ENCODE data around the gene ITPKC. TPM values are rescaled to one million over a fixed set of nuclear protein-coding genes. Genes with fewer than 3 reads are reported as not detected.

Gene ITPKC
- total and polyA plus RNA-seq, 9 of the 15 experiments (the other 6 are each of a cell fraction or from before 2014, with no cell fraction given), result 0.08 to 9.3 (median 5.8) TPM

GRCh38 chr19:40717325-40717879 lies 490 bp downstream of the ITPKC start (continued):
- TF ChIP-seq HINFP (tag; conservative IDR thresholded peaks at IDR 0.05; ENCODE audit: low read depth) (no peak), CBX8 (IDR thresholded peaks at IDR 0.05; ENCODE audit: borderline replicate concordance, extremely low read depth, low read depth, low read length, poor library complexity, severe bottlenecking) (no peak), SAFB (IDR thresholded peaks at IDR 0.05; ENCODE audit: borderline replicate concordance, low read depth, low read length) (no peak), MBD2 (IDR thresholded peaks at IDR 0.05; ENCODE audit: borderline replicate concordance, low read depth) (no peak), NR2C2 (CRISPR knock-in tag; IDR thresholded peaks at IDR 0.05) (no peak), NR2C2 (tag; IDR thresholded peaks at IDR 0.05) (peak; percentile 65; the same call in 1 of the 2 replicates), CHD2 (IDR thresholded peaks at IDR 0.05; ENCODE audit: low read depth, low read length) (no peak), SRSF3 (IDR thresholded peaks at IDR 0.05; ENCODE audit: insufficient read depth, low read length) (no peak), PURB (CRISPR knock-in tag; IDR thresholded peaks at IDR 0.05; ENCODE audit: low read depth) (no peak), FOXA1 (IDR thresholded peaks at IDR 0.05; ENCODE audit: borderline replicate concordance) (no peak), HMGN3 (IDR thresholded peaks at IDR 0.05; ENCODE audit: borderline replicate concordance, extremely low read depth, insufficient read length, low read depth, low read length) (peak; percentile 1), ZNF668 (CRISPR knock-in tag; IDR thresholded peaks at IDR 0.05) (no peak), DIDO1 (tag; IDR thresholded peaks at IDR 0.05; ENCODE audit: low read depth) (no peak), THAP7 (CRISPR knock-in tag; IDR thresholded peaks at IDR 0.05) (no peak), ATF4 (CRISPR knock-in tag; IDR thresholded peaks at IDR 0.05) (no peak)
- TF ChIP-seq, protein P1, sequence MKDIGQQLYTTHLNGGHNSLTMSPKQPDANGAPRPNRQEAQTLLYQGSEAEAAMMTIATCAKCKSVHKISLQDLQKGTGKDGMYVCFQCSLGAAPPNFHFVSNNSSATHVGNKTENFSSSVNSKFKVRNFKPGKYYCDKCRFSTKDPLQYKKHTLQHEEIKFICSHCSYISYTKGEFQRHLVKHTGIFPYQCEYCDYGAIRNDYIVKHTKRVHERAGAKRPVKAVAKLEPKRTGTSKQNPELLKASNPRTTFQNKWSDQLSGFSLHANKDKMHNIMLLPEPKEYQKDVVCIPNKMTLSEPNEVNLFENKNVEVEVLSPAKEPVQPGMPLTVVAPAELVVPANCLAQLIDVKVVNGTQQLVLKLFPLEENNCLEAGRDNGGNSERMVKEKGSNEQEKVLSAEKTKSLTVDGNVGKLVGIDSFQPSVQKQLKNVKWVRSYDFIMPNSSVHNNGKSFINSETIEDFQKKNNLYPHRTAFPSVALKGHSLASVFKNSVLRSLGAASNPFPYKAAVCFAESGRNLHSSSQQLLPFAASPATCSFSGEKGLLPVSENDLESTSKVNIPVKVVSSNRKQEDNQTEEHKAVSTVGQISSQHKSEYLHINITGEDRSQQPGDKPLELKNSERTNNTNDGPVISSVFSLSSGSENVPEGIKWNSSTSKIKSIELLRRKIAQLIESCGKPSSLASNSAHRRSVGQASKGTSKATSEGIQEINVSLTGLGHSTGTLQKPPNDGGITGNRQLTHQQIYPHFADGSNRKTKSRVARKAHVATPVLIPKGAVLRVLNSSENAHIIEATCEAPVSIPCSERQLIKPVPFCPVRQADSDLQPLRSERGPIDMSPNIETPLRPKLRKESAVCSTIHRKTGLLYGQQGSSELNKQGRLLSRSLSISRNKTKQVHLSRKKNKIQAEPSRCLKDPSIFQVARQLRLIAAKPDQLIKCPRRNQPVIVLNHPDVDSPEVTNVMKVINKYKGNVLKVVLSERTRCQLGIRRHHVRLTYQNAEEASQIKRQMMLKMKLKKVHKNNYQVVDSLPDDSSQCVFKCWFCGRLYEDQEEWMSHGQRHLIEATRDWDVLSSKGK (CRISPR knock-in tag; IDR thresholded peaks at IDR 0.05), result no peak
- TF ChIP-seq, protein P2, sequence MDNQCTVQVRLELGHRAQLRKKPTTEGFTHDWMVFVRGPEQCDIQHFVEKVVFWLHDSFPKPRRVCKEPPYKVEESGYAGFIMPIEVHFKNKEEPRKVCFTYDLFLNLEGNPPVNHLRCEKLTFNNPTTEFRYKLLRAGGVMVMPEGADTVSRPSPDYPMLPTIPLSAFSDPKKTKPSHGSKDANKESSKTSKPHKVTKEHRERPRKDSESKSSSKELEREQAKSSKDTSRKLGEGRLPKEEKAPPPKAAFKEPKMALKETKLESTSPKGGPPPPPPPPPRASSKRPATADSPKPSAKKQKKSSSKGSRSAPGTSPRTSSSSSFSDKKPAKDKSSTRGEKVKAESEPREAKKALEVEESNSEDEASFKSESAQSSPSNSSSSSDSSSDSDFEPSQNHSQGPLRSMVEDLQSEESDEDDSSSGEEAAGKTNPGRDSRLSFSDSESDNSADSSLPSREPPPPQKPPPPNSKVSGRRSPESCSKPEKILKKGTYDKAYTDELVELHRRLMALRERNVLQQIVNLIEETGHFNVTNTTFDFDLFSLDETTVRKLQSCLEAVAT (IDR thresholded peaks at IDR 0.05), result no peak
